HG03175 (cell line): Measurements from ENCODE around the gene KLKB1.
A peak's percentile ranks its signal among the peaks of the same experiment; 100 is the strongest.

Source experiments
- ATAC-seq: cut with Tn5 transposase; IDR thresholded peaks from one replicate; pipeline ENCODE4 v1.9.1; 2021; ENCODE audit warnings: mild to moderate bottlenecking, moderate library complexity; ENCODE audit not compliant: unreplicated experiment

KLKB1 gene

DNA sequence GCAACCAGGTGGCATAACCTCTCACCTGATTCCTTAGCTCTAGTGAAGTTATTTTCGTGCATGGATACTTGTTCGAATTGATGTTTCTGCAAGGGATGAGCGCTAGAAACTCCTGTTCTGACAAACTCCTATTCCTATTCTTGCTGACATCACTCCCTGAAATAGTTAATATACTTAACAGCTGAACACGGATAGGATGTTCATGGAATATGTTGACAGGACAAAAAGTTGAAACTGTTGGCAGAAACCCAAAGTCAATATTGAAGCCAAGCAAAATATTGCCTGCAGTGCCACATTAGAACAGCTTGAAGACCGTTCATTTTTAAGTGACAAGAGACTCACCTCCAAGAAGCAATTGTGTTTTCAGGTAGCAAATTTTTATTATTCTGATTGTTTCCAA lies at the start of gene KLKB1:
KLKB1 (plus strand) TSS at position 287 of the 400 bp plus-strand sequence. CDS start 689 bp downstream, outside the sequence.
- ATAC-seq: no peak

DNA sequence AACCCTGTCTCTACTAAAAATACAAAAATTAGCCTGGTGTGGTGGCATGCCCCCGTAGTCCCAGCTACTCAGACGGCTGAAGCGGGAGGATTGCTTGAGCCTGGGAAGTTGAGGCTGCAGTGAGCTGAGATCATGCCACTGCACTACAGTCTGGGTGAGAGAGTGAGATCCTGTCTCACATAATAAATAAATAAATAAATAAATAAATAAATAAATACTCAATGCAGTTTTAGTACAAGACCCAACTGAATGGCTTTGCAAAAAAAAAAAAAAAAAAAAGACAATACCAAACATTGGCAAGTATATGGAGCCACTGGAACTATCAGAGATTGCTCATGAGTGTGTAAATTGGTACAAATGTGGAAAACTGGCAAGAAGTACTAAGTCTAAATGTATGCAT lies 39.2 kb upstream of the KLKB1 start:
- ATAC-seq: no peak

DNA sequence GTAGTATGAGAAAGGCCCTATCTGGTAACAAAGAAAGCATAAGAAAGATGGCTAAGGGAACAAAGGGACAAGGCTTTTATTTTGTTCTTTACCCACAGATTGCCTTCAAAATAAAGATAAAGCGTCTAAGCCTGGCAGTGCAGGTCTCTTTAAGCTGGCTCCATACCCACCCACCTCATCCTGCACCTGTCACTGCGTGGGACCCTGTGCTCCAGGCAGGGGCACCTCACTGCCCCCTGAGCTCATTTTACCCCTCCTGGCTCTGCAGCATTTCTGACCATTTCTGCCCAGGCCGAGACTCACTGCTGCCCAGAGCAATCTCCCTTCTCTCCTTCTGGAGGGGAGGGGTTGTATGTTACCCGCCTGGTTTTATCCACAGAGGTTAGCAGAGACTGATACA lies 37.7 kb upstream of the KLKB1 start:
- ATAC-seq: no peak

DNA sequence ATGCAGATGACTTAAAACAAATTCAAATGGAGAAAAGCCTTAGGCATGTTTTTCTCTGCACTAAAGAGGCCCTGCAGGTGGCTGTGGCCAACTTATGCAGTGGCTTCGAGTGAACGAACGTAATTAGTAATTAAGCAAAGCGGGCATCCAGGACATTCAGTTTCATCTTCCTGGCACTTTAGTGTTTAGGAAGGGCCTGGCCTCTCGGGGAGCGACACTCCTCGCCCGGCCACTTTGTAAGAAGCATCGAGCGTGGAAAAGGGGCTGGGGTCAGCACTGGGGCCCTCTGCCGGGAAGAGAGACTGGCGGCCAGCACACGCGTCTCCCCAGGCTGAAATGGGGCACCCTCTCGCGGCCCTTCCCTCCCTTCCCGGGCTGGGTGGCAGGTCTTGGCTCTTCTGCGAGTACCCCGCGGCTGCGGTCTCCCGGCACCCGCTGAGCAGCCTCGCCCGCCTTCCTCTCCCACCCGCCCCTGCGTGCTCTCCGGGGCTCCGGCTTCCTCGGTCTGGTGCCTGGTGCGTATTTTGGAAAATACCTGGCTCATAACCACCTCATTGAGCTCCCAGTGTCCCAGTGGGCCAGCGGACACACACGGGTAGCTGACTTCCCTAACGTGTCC lies 36.6 kb upstream of the KLKB1 start:
- peak; percentile 30 for ATAC-seq

DNA sequence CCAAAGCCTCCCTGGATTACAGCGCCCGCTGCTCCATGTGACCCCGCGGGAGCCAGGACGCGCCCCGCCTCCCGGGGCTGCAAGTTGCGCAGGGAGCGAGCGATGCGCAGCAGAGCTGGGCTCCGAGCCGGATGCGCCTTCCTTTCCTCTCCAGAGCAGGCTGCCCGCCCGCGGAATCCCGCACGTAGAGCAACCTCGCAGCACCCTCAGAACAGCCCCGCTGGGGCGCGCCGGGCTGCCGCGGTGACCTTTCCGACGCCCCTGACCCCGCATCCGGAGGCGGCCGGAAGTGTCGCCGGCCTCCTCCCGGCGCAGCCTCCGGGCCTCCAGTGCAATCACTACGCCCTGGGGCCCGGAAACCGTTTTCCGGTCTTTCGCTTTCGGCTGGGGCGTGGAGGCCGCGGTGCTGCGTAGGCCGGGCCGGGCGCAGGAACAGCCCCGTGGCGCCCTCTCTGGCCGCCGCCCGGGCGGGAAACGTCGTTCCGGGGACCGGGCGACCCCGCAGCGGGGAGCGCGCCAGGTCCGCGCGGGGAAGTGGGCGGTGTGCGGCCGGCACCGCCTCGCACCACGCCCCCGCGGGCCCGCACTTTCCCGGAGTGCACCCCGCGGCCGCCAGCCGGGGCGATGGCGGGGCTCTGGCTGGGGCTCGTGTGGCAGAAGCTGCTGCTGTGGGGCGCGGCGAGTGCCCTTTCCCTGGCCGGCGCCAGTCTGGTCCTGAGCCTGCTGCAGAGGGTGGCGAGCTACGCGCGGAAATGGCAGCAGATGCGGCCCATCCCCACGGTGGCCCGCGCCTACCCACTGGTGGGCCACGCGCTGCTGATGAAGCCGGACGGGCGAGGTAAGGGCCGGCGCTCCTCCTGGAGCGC lies 35.9 kb upstream of the KLKB1 start, which contains the start of gene CYP4V2:
CYP4V2 (plus strand) TSS at position 368 of the 866 bp plus-strand sequence; CDS start at position 625, 257 bp downstream.
- ATAC-seq: peak; percentile 84

DNA sequence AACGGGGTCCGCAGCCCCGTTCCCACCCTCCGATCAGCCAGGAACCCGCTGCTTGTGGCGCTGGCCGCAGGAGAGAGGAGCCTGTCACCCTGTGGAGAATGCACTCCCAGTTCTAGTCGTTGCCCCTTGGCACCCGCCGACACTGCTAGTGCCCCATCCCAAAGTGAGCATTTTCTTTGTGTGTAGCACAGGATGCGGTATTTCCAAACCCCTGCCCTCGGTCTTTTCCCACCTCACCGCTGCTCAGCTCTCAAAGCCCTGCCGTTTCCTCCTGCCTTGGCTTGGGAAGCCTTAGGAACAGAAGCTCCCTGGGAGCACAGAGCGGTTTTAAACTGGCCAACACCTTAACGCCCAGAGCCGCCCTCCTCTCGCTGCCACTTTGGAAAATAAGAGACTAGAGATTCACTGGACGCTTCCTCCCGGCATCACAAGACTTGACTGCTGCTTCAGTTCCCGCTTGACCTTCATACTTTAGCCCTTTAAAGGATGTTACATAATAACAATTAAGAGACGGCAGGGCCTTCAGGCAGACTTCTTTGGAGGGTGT lies 35.2 kb upstream of the KLKB1 start:
- ATAC-seq: no peak

DNA sequence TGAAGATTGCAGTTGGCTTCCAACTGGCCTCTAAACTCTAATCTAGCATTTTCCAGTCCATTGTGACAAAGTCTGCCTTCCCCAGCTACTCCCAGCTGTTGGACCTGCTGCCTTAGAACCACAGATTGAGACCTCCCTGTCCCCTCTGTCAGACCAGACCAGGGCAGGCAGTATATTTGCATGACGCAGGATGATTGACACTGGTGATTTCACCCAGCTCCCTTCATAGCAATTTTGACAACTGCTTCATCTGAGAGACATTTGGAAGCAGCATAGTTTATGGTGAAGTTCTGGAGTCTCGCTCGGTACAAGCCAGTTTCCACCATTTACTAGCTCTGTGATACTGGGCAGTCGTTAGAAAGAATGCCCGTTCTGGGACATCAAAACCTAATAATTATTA lies 33.5 kb upstream of the KLKB1 start:
- ATAC-seq: no peak

DNA sequence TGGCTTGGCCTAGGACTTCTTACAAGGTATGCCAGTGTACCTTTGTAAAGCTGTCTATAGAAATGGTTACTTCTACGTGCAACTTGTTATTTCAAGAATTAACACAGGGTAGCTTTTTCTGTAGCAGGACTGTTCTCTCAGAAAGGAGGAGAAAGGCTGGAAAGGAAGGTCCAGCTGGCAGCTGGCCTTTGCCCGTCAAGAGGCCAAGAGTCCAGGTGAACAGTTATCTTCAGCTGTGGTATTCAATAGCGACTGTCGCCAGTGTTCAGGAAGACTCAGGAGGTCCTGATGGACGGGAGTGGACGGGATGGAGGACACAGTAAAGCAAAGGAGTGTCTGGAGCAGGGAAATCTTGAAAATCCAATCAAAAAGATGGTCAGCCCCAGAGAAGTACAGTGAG lies 31.2 kb upstream of the KLKB1 start:
- no peak for ATAC-seq

DNA sequence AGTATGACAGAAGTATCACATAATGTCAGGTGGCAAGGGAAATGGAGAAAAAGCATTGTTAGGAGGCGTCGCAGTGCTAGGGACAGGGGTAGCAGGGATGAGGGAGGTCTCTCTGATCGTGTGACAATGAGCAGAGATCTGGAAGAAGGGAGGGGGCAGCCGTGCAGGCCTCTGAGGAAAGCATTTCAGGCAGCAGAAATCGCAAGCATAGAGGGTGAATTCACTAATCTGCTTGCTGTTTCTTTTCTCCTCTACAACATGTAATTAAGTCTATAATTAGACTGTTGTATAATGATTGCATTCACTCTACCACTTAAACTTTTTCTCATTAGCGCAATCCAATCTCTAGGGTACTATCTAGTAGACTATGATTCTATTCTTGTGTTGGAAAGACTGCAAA lies 26.8 kb upstream of the KLKB1 start:
- no peak for ATAC-seq

DNA sequence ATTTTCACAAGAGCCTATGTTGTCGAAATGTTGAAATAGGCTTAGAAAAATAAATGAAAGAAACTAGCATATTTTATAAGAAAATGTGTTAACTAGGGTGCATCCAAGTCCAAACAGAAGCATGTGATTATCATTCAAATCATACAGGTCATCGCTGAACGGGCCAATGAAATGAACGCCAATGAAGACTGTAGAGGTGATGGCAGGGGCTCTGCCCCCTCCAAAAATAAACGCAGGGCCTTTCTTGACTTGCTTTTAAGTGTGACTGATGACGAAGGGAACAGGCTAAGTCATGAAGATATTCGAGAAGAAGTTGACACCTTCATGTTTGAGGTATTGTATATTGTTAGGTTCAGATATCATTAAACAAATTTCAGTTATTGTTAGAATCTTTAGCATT lies 26.3 kb upstream of the KLKB1 start:
- ATAC-seq: no peak

DNA sequence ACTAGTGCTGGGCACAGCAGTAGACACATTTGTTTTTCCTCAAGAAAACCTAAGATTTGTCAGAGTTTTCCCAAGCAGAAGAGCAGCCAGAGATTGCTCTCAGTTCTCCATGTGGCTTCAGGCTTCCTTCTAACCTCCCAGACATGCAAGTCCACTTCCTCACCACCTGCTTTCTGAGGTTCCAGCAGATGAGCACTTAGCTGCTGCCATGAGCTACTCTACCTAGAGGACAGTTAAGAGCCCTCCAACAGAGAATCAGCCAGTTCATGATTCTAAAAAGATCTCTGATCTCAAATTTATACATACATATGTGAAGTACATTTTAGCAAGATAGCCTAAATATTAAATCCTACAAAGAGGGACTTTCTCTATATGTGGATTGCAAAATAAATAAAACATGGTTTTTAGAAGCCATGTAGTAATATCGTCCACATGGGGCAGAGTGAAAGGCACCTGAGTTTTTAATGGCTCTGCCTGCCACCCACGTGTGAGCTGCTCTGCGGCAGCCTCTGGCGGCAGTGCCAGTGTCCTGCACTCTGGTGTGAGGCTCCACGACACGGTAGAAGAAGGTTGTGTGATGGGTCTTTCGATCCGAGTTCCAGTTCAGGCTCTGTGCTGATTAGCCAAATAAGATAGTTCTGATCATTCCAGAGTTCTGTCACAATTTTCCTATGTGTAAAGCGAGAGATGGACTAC lies 25.6 kb upstream of the KLKB1 start:
- ATAC-seq: peak; percentile 99

DNA sequence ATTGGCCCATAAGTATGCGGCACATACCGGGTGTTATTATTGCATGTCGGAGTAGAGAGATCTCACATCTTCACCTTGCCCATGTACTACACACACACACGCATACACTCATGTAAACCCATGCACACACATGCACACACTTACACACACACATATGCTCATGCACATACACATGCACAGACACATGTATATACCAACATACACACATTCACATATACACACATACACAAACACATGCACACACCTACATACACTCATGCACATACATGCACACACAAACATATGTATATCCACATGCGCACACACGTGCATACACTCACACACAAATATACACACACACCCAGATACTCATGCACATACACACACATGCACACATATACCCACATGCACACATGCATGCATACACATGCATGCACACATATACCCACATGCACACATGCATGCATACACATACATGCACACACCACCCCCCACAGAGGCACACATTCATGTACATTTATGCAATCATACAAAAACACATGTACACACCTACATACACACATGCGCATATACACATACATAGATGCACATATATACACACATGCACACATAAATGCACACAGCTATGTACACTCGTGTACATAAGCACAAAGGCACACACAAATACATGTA lies 24.7 kb upstream of the KLKB1 start:
- ATAC-seq: no peak

DNA sequence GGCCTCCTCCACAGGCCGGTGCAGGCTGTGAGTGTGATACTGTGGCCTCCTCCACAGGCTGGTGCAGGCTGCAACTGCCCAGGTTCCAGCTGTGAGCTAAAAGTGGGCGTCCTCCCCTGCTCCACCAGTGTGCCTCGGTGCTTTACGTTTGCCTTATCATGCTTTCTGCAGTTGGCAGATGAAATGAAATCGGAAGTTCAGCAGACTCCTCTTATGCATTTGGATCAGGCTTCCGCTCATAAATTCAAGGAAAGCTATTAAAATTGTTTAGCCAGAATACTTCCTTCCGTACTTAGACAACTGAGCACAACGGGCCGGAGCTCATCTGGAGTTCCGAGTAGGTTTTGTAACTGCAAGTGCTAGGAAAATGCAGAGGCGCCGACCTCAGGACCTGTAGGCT lies 23.9 kb upstream of the KLKB1 start:
- no peak for ATAC-seq

DNA sequence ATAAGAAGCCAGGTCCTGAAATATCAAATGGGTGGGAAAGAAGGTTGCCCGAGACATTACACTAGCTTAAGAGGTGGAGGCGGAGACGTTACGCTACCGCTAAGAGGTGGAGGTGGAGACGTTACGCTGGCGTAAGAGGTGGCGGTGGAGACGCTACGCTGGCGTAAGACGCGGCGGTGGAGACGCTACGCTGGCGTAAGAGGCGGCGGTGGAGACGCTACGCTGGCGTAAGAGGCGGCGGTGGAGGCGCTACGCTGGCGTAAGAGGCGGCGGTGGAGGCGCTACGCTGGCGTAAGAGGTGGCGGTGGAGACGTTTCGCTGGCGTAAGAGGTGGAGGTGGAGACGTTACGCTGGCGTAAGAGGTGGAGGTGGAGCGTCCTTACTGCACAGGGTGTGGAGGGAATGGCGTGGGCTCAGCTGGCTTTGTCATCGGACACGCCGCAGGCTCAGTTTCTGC lies 23.2 kb upstream of the KLKB1 start:
- ATAC-seq: no peak

DNA sequence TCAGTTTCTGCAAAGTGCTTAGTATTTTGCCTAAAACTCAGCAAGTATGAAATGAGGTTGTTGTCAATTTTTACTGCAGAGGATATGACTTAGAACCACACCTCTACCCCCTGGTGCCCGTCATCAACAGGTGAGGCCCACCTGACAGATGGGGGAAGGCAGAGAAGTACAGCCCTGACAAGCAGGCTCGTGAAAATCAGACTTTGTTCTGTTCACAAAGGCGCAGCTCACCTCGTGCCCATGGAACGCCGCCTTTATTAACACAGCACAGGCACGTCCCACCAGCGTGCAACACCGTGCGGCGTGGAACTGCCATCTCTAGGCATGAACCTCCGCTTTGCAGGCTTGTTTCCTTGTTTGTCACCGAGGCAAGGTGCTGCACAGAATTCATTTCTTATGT lies 22.6 kb upstream of the KLKB1 start:
- no peak for ATAC-seq

DNA sequence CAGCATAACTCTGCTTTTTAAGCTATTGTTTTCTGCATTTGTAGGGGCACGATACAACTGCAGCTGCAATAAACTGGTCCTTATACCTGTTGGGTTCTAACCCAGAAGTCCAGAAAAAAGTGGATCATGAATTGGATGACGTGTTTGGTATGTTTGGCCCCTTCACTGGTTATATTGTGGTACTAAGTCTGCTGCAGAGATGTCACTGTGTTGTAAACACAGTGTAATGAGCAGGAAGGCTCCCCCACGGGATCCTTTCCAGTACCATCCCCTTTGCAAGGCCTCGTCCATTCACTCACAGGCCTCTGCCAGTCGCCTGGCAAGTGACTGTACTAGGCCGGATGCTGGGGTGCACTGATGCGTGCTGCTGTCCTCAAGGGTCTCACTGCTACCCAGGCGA lies 22.2 kb upstream of the KLKB1 start:
- no peak for ATAC-seq

DNA sequence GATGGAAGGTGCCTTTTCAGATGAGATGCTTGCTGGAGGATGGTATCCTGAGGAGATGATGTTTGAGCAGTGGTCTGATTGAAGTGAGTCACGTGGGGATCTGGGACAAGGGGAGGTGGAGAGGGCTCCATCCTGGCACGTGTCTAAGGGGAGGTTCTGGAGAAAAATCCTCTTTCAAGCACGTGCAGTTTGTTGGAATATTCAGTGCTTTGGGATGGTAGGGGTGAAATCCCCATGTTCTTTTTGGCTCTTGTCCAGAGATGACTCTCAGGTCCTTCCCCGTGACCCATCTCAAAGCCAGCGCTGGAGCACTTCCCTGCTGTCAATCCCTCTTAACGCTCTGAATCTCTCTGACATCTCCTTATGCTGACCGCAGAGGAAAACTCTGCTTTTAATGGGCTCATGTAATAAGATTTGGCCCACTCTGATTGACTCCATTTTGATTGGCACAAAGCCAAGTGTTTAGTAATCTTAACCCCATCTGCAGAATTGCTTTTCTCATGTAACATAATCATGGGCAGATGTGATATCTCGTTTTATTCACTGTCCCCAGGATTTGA lies 10.8 kb upstream of the KLKB1 start:
- ATAC-seq: no peak

DNA sequence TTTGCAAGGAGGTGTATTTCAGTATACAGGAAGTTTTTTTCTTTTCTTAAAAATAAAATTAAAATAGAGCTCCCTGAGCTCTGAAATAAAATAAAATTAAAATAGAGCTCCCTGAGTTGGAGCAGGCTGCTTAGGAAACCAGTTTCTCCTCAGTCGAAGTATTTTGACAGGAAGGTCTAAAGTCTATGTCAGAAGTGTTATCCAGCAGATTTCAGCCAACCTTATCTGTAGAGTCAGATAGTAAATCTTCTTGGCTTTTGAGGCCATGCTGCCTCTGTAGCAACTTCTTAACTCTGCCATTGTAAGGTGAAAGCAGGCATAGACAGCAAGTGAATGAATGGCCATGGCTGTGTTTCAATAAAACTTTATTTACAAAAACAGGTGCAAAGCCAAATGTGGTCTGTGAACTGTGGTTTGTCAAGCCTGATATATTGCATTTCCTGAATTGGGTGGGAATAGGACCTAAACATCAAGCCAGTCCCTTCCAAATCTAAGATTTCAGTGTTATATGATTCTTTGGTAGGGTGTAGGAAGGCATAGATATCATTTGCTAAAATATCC lies 9.5 kb upstream of the KLKB1 start:
- ATAC-seq: no peak

DNA sequence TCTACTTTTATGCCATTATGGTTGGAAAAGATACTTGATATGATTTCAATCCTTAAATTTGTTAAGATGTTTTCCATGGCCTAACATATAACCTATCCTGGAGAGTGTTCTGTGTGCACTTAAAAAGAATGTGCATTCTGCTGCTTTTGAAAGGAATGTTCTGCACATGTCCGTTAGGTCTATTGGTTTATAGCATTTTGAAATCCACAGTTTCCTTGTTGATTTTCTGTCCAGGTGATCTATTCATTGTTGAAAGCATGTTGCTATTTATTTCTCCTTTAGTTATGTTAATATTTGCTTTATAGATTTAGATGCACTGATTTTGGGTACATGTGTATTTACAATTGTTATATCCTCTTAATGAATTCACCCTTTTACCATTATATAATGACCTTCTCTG lies 5.7 kb upstream of the KLKB1 start:
- no peak for ATAC-seq

DNA sequence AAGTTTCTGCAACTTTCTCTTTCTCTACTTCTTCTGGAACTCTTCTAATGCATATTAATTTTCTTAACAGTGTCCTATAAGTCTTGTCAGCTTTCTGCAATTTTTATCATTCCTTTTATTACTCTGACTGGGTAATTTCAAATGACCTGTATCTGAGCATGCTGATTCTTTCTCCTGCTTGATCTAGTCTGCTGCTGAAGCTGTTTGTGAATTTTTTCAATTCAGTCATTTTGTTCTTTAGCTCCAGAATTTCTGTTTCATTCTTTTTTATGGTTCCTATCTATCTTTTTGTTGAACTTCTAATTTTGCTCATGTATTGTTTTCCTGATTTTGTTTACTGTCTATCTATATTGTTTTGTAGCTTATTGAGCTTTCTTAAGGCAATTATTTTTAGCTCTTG lies 1.5 kb upstream of the KLKB1 start:
- ATAC-seq: no peak
